ENCODE data around the gene LRP8.

GRCh38 chr1:53271446-53272090 is 56.3 kb downstream of the LRP8 start:
- TF ChIP-seq CTCF (IDR thresholded peaks at IDR 0.05; ENCODE audit: insufficient read depth, low read length, poor library complexity, severe bottlenecking) (no peak), EZH2phosphoT487 (conservative IDR thresholded peaks at IDR 0.05; ENCODE audit: low read length) (no peak)

All from SU-DHL-6 (cell line).